ENCODE results near the gene C16orf74. TPM values are rescaled to one million over a fixed set of nuclear protein-coding genes. Genes with fewer than 3 reads are reported as not detected.
A peak's percentile ranks its signal among the peaks of the same experiment; 100 is the strongest.

Gene C16orf74
- total RNA-seq, 1 donor: 0.81 TPM

GRCh38 chr16:85783441-85783840 is 32.5 kb upstream of the C16orf74 start:
- no peak overlapping the region for H3K4me3 ChIP-seq (ENCODE audit: low read depth, low read length)
- DNase-seq (ENCODE audit: low read depth): no peak
- no peak for TF ChIP-seq CTCF (IDR thresholded peaks at IDR 0.05; ENCODE audit: insufficient read depth, low read length)

DNA sequence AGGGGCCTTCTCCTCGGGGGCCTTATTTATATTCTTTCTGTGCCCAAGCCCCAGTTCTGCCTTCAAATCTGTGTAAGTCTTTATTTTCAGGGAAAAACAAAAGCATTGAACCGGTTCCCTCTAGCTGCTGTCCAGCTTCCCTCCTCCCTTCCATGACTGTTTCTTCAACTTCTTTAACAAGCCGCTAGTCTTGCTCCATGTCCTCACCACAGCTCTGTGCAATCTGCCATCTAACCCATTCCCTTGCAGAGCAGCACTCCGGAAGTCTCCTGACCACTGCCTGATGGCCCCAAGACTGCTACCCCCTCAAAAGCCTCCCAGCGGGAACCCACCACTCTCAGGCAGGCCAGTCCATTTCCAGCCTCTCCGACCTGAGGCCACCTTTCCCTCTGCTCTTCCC is 31.6 kb upstream of the C16orf74 start:
- H3K4me3 ChIP-seq (ENCODE audit: low read depth, low read length): no peak overlapping the region
- no peak for TF ChIP-seq CTCF (IDR thresholded peaks at IDR 0.05; ENCODE audit: insufficient read depth, low read length)
- peak; percentile 16 for DNase-seq (ENCODE audit: low read depth)

DNA sequence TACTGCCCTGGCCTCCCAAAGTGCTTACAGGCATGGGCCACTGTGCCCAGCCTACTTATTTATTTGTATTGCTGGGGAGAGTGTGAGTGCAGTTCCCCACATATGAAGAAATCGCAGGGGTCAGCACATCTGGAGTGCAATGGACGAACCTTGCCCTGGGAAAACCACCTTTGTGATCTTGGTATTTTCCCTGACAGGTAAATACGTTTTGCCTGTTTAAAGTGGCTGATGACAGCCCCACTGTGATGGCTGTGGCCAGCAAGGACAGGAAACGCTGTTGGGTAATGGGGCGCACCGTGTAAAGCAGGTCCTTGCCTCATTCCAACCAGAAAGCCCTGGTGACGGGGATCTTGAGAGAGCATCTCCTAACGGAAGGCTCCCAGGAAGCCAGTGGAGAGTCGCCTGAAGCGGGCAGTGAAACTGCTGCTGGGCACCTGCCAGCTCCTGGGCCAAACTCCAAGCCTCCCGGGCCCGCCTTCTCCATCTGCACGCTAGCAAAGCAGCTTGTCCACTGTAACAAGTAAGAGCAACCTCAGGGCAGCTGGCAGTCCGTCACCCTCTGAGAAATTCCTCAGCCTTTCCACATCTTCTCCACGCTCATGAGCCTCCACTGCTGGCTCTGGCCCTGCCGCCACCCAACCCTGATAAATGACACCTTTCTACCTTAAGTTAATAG is 30.9 kb upstream of the C16orf74 start:
- no peak for TF ChIP-seq CTCF (IDR thresholded peaks at IDR 0.05; ENCODE audit: insufficient read depth, low read length)
- H3K4me3 ChIP-seq (ENCODE audit: low read depth, low read length): no peak overlapping the region
- DNase-seq (ENCODE audit: low read depth): peak; percentile 80

DNA sequence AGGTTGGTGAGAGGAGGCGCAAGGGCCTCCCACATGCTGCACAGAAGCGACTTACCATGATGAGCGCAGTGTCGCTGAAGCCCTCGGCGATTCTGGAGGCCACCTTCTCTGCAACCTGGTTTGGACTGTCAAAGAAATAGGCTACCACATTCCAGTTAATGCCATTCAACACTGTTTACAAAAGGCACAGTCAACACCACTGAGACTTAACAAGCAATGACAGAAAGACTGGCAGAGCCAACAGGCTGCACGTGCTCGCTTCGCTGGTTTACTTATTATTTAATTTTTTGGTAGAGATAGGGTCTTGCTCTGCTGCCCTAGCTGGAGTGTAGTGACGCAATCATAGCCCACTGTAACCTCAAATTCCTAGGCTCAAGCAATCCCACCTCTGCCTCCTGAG is 30.3 kb upstream of the C16orf74 start:
- TF ChIP-seq CTCF (IDR thresholded peaks at IDR 0.05; ENCODE audit: insufficient read depth, low read length): no peak
- DNase-seq (ENCODE audit: low read depth): no peak
- H3K4me3 ChIP-seq (ENCODE audit: low read depth, low read length): no peak overlapping the region

GRCh38 chr16:85780281-85780680 is 29.4 kb upstream of the C16orf74 start:
- H3K4me3 ChIP-seq (ENCODE audit: low read depth, low read length): no peak overlapping the region
- no peak for DNase-seq (ENCODE audit: low read depth)
- TF ChIP-seq CTCF (IDR thresholded peaks at IDR 0.05; ENCODE audit: insufficient read depth, low read length): no peak

DNA sequence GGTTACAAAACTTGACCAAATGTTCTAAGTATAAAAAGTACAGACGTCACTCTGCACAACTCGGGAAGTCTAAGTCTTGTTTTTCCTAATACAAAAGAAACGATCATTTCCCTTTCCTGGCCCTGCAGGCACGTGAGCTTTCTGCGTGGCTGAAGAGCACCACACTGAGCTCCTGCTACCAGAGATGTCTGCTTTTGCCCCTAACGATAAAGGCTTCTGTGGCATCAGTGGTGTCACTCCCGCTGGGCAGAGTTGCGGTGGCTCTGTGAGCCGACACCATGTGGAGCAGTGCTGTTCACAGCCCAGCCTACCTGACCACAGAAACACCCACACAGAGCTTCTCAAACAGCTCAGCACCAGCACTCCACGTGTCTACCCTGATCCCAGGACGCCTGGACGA is 28.0 kb upstream of the C16orf74 start:
- H3K4me3 ChIP-seq (ENCODE audit: low read depth, low read length): no peak overlapping the region
- TF ChIP-seq CTCF (IDR thresholded peaks at IDR 0.05; ENCODE audit: insufficient read depth, low read length): no peak
- no peak for DNase-seq (ENCODE audit: low read depth)
